Subcutaneous abdominal adipose tissue (tissue), 5 donors: ENCODE data around the gene DPP6.

Experiments used
- H3K27ac ChIP-seq: one replicate; pipeline ENCODE4 v1.7.0; 2013; ENCODE audit warnings: low read depth, mild to moderate bottlenecking, inconsistent platforms, low read length, moderate library complexity
- H3K27me3 ChIP-seq, 5 donors: one replicate each; pipeline ENCODE4 v1.7.0; 2013; ENCODE audit warnings: low read length in 5 of 5, inconsistent platforms in 1 of 5; ENCODE audit not compliant: control insufficient read depth in 5 of 5, insufficient read depth in 4 of 5
- H3K36me3 ChIP-seq, 5 donors: one replicate each; pipeline ENCODE4 v1.7.0; 2013; ENCODE audit warnings: low read length in 5 of 5; ENCODE audit not compliant: control insufficient read depth in 5 of 5, insufficient read depth in 5 of 5
- H3K4me1 ChIP-seq, 5 donors: one replicate each; pipeline ENCODE4 v1.7.0; 2013; ENCODE audit warnings: low read length in 5 of 5, mild to moderate bottlenecking in 3 of 5, moderate library complexity in 1 of 5; ENCODE audit not compliant: control insufficient read depth in 5 of 5, insufficient read depth in 5 of 5
- H3K4me3 ChIP-seq, 5 donors: one replicate each; pipeline ENCODE4 v1.7.0; 2013; ENCODE audit warnings: low read length in 5 of 5, low read depth in 1 of 5
- H3K9ac ChIP-seq, 5 donors: one replicate each; pipeline ENCODE4 v1.7.0; 2013; ENCODE audit warnings: low read length in 5 of 5, mild to moderate bottlenecking in 4 of 5, moderate library complexity in 3 of 5
- H3K9me3 ChIP-seq, 5 donors: one replicate each; pipeline ENCODE4 v1.7.0; 2013; ENCODE audit warnings: low read length in 5 of 5; ENCODE audit not compliant: control insufficient read depth in 5 of 5
- donor health status: healthy.
- donor health status: healthy.
- donor health status: healthy.
- donor health status: healthy.
- donor health status: healthy.

Gene DPP6

GRCh38 chr7:154884348-154884920, 832.2 kb downstream of the DPP6 start:
- Histone ChIP-seq H3K4me3 (no peak overlapping the region), H3K27ac (no peak overlapping the region), H3K4me1 (no peaks in the 10 kb centered on the region), H3K36me3 (no peaks in the 10 kb centered on the region), H3K9ac (no peak overlapping the region), H3K9me3 (peaks cover 0 to 13% (median 0%) of the 10 kb centered on the region in 5 donors), H3K27me3 (peaks cover 0 to 3% (median 0%) of the 10 kb centered on the region in 5 donors)

- Histone ChIP-seq H3K9me3 (peaks cover 0 to 13% (median 0%) of the 10 kb centered on the region in 5 donors), H3K4me3 (no peak overlapping the region), H3K36me3 (no peaks in the 10 kb centered on the region), H3K27me3 (peaks cover 0 to 8% (median 3%) of the 10 kb centered on the region in 5 donors), H3K4me1 (no peaks in the 10 kb centered on the region), H3K9ac (no peak overlapping the region), H3K27ac (no peak overlapping the region)
Measured at GRCh38 chr7:154886591-154886990, 834.4 kb downstream of the DPP6 start.

GRCh38 chr7:154888690-154889089, 836.5 kb downstream of the DPP6 start:
- Histone ChIP-seq H3K36me3 (no peaks in the 10 kb centered on the region), H3K4me3 (no peak overlapping the region), H3K9me3 (peaks cover 0 to 11% (median 0%) of the 10 kb centered on the region in 5 donors), H3K9ac (no peak overlapping the region), H3K4me1 (no peaks in the 10 kb centered on the region), H3K27ac (no peak overlapping the region), H3K27me3 (peaks cover 0 to 12% (median 6%) of the 10 kb centered on the region in 5 donors)

GRCh38 chr7:154892459-154892858, 840.3 kb downstream of the DPP6 start:
- peaks cover 0 to 7% (median 0%) of the 10 kb centered on the region in 5 donors for H3K9me3 ChIP-seq
- no peaks in the 10 kb centered on the region for H3K36me3 ChIP-seq
- no peak overlapping the region for H3K27ac ChIP-seq
- H3K4me1 ChIP-seq = no peaks in the 10 kb centered on the region
- H3K9ac ChIP-seq = no peak overlapping the region
- H3K4me3 ChIP-seq = no peak overlapping the region
- H3K27me3 ChIP-seq = peaks cover 0 to 12% (median 5%) of the 10 kb centered on the region in 5 donors

- Histone ChIP-seq H3K9me3 (no peaks in the 10 kb centered on the region), H3K27ac (no peak overlapping the region), H3K27me3 (peaks cover 3 to 9% (median 4%) of the 10 kb centered on the region in 5 donors), H3K9ac (no peak overlapping the region), H3K36me3 (no peaks in the 10 kb centered on the region), H3K4me1 (no peaks in the 10 kb centered on the region), H3K4me3 (no peak overlapping the region)
Measured at GRCh38 chr7:154896076-154896475, 843.9 kb downstream of the DPP6 start.

GRCh38 chr7:154898973-154899855, 847.0 kb downstream of the DPP6 start:
- peaks cover 3 to 6% (median 4%) of the 10 kb centered on the region in 5 donors for H3K27me3 ChIP-seq
- no peak overlapping the region for H3K4me3 ChIP-seq
- H3K9ac ChIP-seq = no peak overlapping the region
- no peak overlapping the region for H3K27ac ChIP-seq
- H3K9me3 ChIP-seq = peaks cover 0 to 5% (median 0%) of the 10 kb centered on the region in 5 donors
- H3K36me3 ChIP-seq = no peaks in the 10 kb centered on the region
- H3K4me1 ChIP-seq = no peaks in the 10 kb centered on the region

GRCh38 chr7:154899862-154900261, 847.7 kb downstream of the DPP6 start:
- H3K27ac ChIP-seq = no peak overlapping the region
- peaks cover 0 to 5% (median 0%) of the 10 kb centered on the region in 5 donors for H3K9me3 ChIP-seq
- H3K4me3 ChIP-seq = no peak overlapping the region
- no peaks in the 10 kb centered on the region for H3K4me1 ChIP-seq
- H3K27me3 ChIP-seq = peaks cover 3 to 6% (median 4%) of the 10 kb centered on the region in 5 donors
- no peaks in the 10 kb centered on the region for H3K36me3 ChIP-seq
- H3K9ac ChIP-seq = no peak overlapping the region

GRCh38 chr7:154902600-154903082, 850.4 kb downstream of the DPP6 start:
- Histone ChIP-seq H3K27me3 (peaks cover 2 to 13% (median 4%) of the 10 kb centered on the region in 5 donors), H3K36me3 (no peaks in the 10 kb centered on the region), H3K4me3 (no peak overlapping the region), H3K9me3 (peaks cover 0 to 5% (median 0%) of the 10 kb centered on the region in 5 donors), H3K4me1 (no peaks in the 10 kb centered on the region), H3K9ac (no peak overlapping the region), H3K27ac (no peak overlapping the region)

- H3K27ac ChIP-seq = no peak overlapping the region
- H3K9ac ChIP-seq = no peak overlapping the region
Measured at GRCh38 chr7:154903083-154903731, 851.0 kb downstream of the DPP6 start.

More at GRCh38 chr7:154903083-154903731, 851.0 kb downstream of the DPP6 start:
- H3K4me3 ChIP-seq = no peak overlapping the region
- peaks cover 0 to 13% (median 5%) of the 10 kb centered on the region in 5 donors for H3K27me3 ChIP-seq
- peaks cover 0 to 5% (median 0%) of the 10 kb centered on the region in 5 donors for H3K9me3 ChIP-seq
- no peaks in the 10 kb centered on the region for H3K36me3 ChIP-seq
- no peaks in the 10 kb centered on the region for H3K4me1 ChIP-seq
